ENCODE measurements around the gene COL4A4.

COL4A4 gene

DNA sequence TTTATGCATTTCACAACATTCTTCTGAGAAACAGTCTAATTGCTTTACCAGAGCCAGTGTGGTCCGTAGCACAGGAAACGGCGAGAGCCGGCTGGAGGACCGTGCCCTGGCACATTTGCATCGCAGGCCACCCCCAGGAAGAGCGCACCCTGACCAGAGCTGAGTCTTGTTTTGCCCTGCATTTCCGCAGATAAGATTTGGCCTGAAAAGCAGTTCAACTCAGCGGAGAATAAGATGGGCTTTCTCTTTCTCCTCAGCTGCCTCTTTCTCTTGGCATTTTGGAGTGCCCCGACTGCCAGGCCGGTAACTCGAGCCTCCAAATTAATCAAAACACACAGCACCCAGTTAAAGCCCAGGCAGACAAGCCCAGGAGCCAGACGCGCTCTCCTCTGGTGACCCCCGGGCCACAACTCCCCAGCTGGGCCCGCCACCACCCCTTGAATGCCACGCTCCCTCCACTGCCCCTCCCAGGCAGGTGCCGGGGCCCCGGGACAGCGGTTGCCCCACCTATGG lies 464 bp downstream of the COL4A4 start:
- no peak for DNase-seq (ENCODE audit: low read depth in 2 of 2, low spot score in 1 of 2)

GRCh38 chr2:227161947-227162346 lies 2.1 kb downstream of the COL4A4 start:
- no peak for DNase-seq (ENCODE audit: low read depth in 2 of 2, low spot score in 1 of 2)

GRCh38 chr2:227160164-227160563 lies 3.8 kb downstream of the COL4A4 start:
- DNase-seq (ENCODE audit: low read depth in 2 of 2, low spot score in 1 of 2) = no peak

GRCh38 chr2:227154986-227155774 lies 8.8 kb downstream of the COL4A4 start:
- no peak for DNase-seq (ENCODE audit: low read depth in 2 of 2, low spot score in 1 of 2)

GRCh38 chr2:227153758-227154486 lies 10.1 kb downstream of the COL4A4 start:
- DNase-seq (ENCODE audit: low read depth in 2 of 2, low spot score in 1 of 2) = no peak

GRCh38 chr2:227153307-227153706 lies 10.7 kb downstream of the COL4A4 start:
- DNase-seq (ENCODE audit: low read depth in 2 of 2, low spot score in 1 of 2) = no peak

- DNase-seq (ENCODE audit: low read depth in 2 of 2, low spot score in 1 of 2) = no peak
These were observed 11.8 kb downstream of the COL4A4 start for GRCh38 chr2:227152093-227152766.

DNA sequence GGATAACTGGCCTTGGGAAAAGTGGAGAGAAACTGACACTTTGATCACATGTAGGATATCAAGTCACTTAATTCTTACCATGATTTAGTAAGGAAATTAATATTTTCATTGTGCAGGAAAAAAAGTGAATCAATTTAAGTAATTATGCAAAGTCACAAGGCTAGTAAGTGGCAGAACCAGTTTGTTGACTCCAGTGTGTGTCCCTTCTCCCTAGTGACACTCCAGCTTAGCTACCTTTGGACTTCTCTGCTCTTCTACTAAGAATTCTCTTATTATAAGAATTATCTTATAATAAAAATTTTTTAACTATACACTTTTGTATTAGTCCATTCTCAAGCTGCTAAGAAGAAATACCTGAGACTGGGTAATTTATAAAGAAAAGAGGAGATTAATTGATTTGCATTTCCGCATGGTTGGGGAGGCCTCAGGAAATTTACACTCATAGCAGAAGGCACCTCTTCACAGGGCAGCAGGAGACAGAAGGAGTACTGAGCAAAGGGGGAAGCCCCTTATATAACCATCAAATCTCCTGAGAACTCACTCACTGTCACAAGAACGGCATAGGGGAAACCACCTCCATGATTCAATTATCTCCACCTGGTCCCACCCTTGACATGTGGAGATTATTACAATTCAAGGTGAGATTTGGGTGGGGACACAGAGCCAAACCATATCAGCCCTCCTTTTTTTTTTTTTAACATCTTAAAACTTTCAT lies 13.6 kb downstream of the COL4A4 start:
- DNase-seq (ENCODE audit: low read depth in 2 of 2, low spot score in 1 of 2) = no peak

DNA sequence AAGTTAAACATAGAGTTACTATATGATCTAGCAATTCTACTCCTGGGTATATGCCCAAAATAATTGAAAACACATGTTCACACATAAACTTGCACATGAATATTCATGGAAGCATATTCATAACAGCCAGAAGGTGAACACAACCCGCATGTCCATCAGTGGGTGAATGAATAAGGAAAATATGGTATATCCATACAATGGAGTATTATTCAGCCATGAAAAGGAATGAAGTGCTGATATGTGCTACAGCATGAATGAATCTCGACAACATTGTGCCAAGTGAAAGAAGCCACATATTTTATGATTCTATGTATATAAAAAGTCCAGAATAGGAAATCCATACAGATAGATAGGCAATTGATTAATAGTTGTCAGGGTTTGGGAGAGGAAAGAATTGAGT lies 15.9 kb downstream of the COL4A4 start:
- no peak for DNase-seq (ENCODE audit: low read depth in 2 of 2, low spot score in 1 of 2)

DNA sequence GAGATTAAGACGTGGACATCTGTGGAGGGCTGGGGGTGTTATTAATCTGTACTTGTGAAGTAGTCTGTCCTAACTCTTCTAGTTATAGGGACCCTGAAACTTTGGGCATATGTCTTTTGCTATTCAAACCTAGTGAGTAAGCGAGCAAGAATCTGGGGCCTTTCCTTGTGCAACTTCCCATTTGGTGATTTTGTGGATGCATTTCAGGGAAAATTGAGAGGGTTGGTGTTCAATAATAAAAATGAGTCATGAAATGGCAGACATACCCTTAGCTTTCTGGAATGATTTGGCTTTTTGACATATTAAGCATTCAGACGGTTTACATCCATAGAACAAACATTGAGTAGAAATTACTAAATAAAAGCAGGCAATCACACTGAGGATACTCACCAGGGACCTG lies 17.0 kb downstream of the COL4A4 start:
- no peak for DNase-seq (ENCODE audit: low read depth in 2 of 2, low spot score in 1 of 2)

GRCh38 chr2:227146456-227146855 lies 17.5 kb downstream of the COL4A4 start:
- no peak for DNase-seq (ENCODE audit: low read depth in 2 of 2, low spot score in 1 of 2)

- no peak for DNase-seq (ENCODE audit: low read depth in 2 of 2, low spot score in 1 of 2)
These were observed 20.1 kb downstream of the COL4A4 start for GRCh38 chr2:227143895-227144294.

- DNase-seq (ENCODE audit: low read depth in 2 of 2, low spot score in 1 of 2) = no peak
These were observed 22.7 kb downstream of the COL4A4 start for GRCh38 chr2:227141301-227141700.

DNA sequence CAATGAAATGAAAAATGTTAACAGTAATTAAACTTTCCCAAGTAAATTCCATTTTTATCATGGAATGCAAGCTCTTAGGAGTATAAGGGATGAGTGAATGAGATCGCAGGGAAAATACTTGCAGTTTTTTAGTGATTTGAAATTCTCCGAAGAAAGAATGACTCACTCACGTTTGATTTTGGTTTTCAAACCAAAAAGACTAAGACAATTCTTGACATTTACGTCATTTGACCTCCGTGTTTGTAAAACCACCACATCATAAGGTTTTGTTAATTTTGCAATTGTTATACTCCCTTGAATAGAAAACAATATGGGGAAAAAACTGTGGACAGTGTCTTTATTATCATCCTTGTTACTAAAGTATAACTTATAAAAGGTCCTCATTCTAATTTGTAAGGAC lies 29.4 kb downstream of the COL4A4 start:
- DNase-seq (ENCODE audit: low read depth in 2 of 2, low spot score in 1 of 2) = no peak

- DNase-seq (ENCODE audit: low read depth in 2 of 2, low spot score in 1 of 2) = no peak
These were observed 31.0 kb downstream of the COL4A4 start for GRCh38 chr2:227132986-227133385.

DNA sequence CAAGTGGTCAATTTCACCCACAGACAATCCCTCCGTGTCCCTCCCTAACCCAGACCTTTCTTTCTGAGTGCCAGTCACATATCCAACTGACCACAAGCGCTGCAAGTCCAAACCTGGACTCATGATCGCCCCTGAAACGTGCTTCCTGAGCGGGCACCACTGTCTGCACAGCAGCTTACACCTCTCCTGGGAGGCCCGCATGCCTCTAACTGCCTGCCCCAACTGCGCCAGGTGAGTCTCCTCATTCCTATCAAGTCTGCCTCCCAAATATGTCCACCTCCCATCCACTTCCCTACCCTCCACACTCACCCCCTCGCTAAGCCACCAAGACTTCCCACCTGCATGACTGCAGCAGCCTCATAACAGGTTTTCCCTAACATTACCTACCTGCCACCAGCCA lies 33.4 kb downstream of the COL4A4 start:
- DNase-seq (ENCODE audit: low read depth in 2 of 2, low spot score in 1 of 2) = no peak

DNA sequence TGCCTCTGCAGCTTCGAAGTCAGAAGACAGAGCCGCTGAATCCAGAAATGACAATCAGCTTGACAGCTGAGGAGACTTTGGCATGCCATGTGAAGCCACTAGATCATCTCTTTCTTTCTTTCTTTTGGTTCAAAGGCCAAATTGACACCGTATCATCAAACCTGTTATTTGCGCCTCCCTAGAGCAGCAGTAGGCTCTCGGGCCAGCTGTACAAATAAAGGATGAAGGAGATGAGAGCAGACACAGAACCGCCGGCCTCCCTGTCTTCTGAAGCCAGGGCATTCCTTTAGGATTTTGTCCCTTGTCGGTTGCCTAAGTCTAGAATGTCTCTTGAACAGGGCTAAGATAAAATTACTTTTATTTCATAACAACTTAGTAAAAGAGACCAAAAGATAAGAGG lies 36.8 kb downstream of the COL4A4 start:
- DNase-seq (ENCODE audit: low read depth in 2 of 2, low spot score in 1 of 2) = no peak

GRCh38 chr2:227125506-227125905 lies 38.5 kb downstream of the COL4A4 start:
- no peak for DNase-seq (ENCODE audit: low read depth in 2 of 2, low spot score in 1 of 2)

DNA sequence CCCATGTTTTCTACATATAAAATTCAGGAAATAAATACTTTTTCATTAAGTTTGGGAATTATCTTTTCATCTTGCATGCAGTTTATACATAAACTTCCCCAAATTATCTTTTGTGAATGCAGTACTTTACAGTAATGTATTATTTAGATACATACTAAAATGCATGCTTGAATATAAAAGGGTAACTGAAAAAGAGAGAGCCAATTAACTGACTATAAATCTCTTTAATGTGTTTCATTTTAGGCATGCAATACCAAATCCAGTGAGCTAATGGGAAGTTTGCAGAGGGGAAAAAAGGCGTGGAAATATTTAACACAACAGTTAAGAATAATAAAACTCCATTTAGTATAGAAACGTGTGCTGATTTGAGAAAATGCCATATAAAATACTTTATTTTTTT lies 39.2 kb downstream of the COL4A4 start:
- DNase-seq (ENCODE audit: low read depth in 2 of 2, low spot score in 1 of 2) = no peak

DNA sequence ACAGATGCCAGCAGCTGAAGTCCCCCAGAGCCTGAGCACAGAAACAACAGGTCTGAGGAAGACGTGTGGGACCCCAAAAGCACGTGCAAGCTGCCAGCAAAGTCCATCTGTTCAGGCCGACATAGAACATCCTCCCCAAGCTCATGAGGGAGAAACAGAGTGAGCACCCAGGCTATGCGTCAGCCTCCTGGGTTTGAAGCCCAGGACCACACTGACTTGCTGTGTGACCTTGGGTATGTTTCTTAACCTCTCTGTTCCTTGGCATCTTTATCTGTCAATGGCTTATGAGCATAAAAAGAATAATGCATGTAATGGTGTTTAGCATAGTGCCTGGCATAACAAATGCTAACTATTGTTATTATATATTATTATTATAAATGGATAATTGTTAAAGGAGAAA lies 40.3 kb downstream of the COL4A4 start:
- DNase-seq (ENCODE audit: low read depth in 2 of 2, low spot score in 1 of 2) = no peak

DNA sequence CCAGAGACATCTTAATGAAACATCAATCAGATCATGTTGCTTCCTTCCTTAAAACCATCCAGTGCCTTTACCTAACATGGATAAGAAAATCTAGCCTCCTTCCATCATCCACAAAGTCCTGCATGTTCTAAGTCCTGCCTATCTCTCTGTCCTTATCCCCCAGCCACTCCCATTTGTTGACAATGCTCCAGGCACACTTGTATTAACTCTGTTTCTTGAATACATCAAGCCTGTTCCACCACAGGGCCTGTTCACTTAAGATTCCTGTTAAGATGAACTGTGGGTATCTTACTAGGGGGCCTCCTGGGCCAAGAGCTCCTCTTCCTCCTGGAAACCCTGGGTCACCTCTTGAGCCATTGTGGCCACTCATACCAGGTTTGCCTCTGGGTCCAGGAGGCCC lies 45.7 kb downstream of the COL4A4 start:
- no peak for DNase-seq (ENCODE audit: low read depth in 2 of 2, low spot score in 1 of 2)
